ENCODE data around the gene LRP8. TPM values are rescaled to one million over a fixed set of nuclear protein-coding genes. Genes with fewer than 3 reads are reported as not detected.

LRP8 gene
- total and polyA plus RNA-seq, 4 donors: 0.15 to 0.75 (median 0.29) TPM

DNA sequence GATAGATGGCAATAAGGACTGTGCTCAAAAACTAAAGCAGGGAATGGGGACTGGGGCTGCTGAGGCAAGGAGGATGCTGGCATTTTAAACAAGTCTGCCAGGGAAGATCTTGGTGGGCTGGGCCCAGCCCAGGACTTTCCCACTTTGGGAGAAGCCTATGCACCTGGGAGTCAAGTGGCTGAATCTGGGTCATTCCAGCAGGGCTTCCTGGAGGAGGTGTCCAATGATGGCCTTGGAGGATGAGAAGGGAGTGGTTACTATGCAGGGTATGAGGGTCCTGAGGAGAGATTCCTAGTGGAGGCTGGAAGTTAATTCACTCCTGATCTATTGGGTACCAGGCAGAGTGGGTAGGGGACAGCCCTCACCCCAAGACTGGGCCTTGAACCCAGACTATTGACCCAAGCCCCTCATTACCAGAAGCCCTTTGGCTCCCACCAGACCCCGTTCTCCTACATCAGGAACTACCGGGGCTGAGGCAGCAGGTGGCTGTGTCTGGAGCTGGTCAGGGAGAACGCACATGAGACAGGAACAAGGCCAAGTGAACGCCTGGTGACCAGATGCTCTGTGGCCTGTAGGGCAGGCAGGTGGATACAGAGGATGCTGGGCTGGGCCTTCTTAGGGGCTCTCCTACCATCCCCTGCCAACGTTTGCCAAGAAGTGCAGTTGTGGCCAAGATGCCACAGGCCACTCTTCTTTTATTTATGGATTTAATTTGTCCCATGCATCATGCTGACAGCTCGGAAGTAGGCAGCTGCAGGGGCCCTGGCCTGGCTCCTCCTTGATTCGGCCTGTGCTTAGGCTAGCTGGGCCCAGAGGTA is 18.3 kb upstream of the LRP8 start:
- Histone ChIP-seq H3K4me1 (ENCODE audit: control insufficient read depth in 4 of 4, insufficient read depth in 4 of 4, low read length in 3 of 4) (no peaks in the 10 kb centered on the region), H3K9me3 (ENCODE audit: control insufficient read depth in 4 of 4, low read length in 3 of 4) (no peaks in the 10 kb centered on the region), H3K27me3 (ENCODE audit: control insufficient read depth in 4 of 4, insufficient read depth in 4 of 4, low read length in 3 of 4) (no peaks in the 10 kb centered on the region), H3K27ac (ENCODE audit: low read depth in 1 of 2, low read length in 2 of 2) (no peak overlapping the region), H3K9ac (ENCODE audit: low read depth in 1 of 2, low read length in 2 of 2) (no peak overlapping the region), H3K36me3 (ENCODE audit: control insufficient read depth in 4 of 4, insufficient read depth in 3 of 4, low read depth in 1 of 4, low read length in 3 of 4) (no peaks in the 10 kb centered on the region), H3K4me3 (ENCODE audit: low read depth in 1 of 3, low read length in 3 of 3) (no peak overlapping the region)
- peak; percentile 21 for DNase-seq (ENCODE audit: low spot score)
- no peak for TF ChIP-seq RAD21 (IDR thresholded peaks at IDR 0.05)
- WGBS: 75% methylated on average over 7 of the region's 7 CpGs

DNA sequence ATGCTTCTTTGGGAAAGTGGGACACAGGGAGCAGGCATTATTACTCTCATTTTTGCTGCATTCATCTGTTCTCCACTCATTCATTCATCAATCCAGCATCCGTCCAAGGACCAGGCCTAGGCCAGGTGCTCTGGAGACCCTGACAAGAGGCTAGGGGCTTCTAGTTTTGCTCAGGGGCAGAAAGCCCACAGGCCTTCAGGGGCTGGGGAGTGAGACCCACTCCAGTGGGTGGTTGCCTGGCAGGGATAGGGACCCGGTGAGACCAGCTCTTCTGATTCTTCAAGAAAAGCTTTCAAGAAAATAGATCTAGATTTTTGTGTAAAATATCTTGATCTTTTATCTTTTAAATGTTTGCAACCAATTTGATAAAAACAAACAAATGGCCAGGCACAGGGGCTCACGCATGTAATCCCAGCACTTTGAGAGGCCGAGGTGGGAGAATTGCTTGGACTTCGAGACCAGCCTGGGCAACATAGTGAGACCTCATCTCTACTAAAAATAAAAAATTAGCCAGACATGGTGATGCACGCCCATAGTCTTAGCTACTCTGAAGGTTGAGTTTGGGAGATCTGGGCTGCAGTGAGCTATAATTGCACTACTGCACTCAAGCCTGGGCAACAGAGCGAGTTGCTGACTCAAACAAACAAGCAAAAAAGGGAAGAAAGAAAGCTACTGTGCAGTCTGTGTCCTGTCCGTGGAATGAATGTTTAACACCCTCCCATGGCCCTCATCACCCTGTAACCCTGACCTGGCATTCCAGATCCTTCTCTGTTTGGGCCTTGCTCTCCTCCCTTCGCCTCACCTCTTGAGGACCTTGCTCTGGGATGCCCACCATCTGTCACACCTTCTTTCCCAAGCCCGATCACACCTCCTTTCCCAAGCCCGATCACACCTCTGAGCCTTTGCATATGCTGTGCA is 17.3 kb upstream of the LRP8 start:
- 91% methylated on average over 11 of the region's 11 CpGs for WGBS
- Histone ChIP-seq H3K9ac (ENCODE audit: low read depth in 1 of 2, low read length in 2 of 2) (no peak overlapping the region), H3K4me1 (ENCODE audit: control insufficient read depth in 4 of 4, insufficient read depth in 4 of 4, low read length in 3 of 4) (no peaks in the 10 kb centered on the region), H3K4me3 (ENCODE audit: low read depth in 1 of 3, low read length in 3 of 3) (no peak overlapping the region), H3K36me3 (ENCODE audit: control insufficient read depth in 4 of 4, insufficient read depth in 3 of 4, low read depth in 1 of 4, low read length in 3 of 4) (no peaks in the 10 kb centered on the region), H3K27me3 (ENCODE audit: control insufficient read depth in 4 of 4, insufficient read depth in 4 of 4, low read length in 3 of 4) (no peaks in the 10 kb centered on the region), H3K27ac (ENCODE audit: low read depth in 1 of 2, low read length in 2 of 2) (no peak overlapping the region), H3K9me3 (ENCODE audit: control insufficient read depth in 4 of 4, low read length in 3 of 4) (no peaks in the 10 kb centered on the region)
- peak; percentile 23 for DNase-seq (ENCODE audit: low spot score)
- TF ChIP-seq, protein P1, sequence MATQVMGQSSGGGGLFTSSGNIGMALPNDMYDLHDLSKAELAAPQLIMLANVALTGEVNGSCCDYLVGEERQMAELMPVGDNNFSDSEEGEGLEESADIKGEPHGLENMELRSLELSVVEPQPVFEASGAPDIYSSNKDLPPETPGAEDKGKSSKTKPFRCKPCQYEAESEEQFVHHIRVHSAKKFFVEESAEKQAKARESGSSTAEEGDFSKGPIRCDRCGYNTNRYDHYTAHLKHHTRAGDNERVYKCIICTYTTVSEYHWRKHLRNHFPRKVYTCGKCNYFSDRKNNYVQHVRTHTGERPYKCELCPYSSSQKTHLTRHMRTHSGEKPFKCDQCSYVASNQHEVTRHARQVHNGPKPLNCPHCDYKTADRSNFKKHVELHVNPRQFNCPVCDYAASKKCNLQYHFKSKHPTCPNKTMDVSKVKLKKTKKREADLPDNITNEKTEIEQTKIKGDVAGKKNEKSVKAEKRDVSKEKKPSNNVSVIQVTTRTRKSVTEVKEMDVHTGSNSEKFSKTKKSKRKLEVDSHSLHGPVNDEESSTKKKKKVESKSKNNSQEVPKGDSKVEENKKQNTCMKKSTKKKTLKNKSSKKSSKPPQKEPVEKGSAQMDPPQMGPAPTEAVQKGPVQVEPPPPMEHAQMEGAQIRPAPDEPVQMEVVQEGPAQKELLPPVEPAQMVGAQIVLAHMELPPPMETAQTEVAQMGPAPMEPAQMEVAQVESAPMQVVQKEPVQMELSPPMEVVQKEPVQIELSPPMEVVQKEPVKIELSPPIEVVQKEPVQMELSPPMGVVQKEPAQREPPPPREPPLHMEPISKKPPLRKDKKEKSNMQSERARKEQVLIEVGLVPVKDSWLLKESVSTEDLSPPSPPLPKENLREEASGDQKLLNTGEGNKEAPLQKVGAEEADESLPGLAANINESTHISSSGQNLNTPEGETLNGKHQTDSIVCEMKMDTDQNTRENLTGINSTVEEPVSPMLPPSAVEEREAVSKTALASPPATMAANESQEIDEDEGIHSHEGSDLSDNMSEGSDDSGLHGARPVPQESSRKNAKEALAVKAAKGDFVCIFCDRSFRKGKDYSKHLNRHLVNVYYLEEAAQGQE (IDR thresholded peaks at IDR 0.05): no peak
- TF ChIP-seq GABPA (IDR thresholded peaks at IDR 0.05 in 1 of 2, conservative IDR thresholded peaks at IDR 0.05 in 1 of 2) (no peak), HNF4G (IDR thresholded peaks at IDR 0.05) (no peak), YY1 (IDR thresholded peaks at IDR 0.05) (no peak), SP1 (IDR thresholded peaks at IDR 0.05) (no peak), NR2F2 (IDR thresholded peaks at IDR 0.05) (no peak), FOXA1 (IDR thresholded peaks at IDR 0.05) (no peak), FOXA2 (IDR thresholded peaks at IDR 0.05) (no peak), JUND (IDR thresholded peaks at IDR 0.05) (no peak), EGR1 (IDR thresholded peaks at IDR 0.05; ENCODE audit: low read depth in 2 of 2) (no peak), HNF4A (conservative IDR thresholded peaks at IDR 0.05) (no peak), RXRA (IDR thresholded peaks at IDR 0.05) (no peak), TAF1 (conservative IDR thresholded peaks at IDR 0.05) (no peak), RAD21 (IDR thresholded peaks at IDR 0.05) (no peak)
- TF ChIP-seq, protein P2, sequence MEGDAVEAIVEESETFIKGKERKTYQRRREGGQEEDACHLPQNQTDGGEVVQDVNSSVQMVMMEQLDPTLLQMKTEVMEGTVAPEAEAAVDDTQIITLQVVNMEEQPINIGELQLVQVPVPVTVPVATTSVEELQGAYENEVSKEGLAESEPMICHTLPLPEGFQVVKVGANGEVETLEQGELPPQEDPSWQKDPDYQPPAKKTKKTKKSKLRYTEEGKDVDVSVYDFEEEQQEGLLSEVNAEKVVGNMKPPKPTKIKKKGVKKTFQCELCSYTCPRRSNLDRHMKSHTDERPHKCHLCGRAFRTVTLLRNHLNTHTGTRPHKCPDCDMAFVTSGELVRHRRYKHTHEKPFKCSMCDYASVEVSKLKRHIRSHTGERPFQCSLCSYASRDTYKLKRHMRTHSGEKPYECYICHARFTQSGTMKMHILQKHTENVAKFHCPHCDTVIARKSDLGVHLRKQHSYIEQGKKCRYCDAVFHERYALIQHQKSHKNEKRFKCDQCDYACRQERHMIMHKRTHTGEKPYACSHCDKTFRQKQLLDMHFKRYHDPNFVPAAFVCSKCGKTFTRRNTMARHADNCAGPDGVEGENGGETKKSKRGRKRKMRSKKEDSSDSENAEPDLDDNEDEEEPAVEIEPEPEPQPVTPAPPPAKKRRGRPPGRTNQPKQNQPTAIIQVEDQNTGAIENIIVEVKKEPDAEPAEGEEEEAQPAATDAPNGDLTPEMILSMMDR (IDR thresholded peaks at IDR 0.05; ENCODE audit: low read depth, low read length, missing input control): no peak
- TF ChIP-seq, protein P3, sequence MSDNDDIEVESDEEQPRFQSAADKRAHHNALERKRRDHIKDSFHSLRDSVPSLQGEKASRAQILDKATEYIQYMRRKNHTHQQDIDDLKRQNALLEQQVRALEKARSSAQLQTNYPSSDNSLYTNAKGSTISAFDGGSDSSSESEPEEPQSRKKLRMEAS (IDR thresholded peaks at IDR 0.05): no peak
- TF ChIP-seq, protein P4, sequence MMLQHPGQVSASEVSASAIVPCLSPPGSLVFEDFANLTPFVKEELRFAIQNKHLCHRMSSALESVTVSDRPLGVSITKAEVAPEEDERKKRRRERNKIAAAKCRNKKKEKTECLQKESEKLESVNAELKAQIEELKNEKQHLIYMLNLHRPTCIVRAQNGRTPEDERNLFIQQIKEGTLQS (IDR thresholded peaks at IDR 0.05): no peak
- TF ChIP-seq, protein P5, sequence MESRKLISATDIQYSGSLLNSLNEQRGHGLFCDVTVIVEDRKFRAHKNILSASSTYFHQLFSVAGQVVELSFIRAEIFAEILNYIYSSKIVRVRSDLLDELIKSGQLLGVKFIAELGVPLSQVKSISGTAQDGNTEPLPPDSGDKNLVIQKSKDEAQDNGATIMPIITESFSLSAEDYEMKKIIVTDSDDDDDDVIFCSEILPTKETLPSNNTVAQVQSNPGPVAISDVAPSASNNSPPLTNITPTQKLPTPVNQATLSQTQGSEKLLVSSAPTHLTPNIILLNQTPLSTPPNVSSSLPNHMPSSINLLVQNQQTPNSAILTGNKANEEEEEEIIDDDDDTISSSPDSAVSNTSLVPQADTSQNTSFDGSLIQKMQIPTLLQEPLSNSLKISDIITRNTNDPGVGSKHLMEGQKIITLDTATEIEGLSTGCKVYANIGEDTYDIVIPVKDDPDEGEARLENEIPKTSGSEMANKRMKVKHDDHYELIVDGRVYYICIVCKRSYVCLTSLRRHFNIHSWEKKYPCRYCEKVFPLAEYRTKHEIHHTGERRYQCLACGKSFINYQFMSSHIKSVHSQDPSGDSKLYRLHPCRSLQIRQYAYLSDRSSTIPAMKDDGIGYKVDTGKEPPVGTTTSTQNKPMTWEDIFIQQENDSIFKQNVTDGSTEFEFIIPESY (IDR thresholded peaks at IDR 0.05): no peak
